ENCODE results near the gene SEMA5A. TPM values are rescaled to one million over a fixed set of nuclear protein-coding genes. Genes with fewer than 3 reads are reported as not detected.
"Not testable (repeated sequence)": the region's sequence is repeated elsewhere in the genome, so short reads cannot be mapped to it uniquely, and the experiment has no call there.

SEMA5A gene
- total RNA-seq, 4 donors from 2014 or later: 2.3 to 4.7 (median 3.7) TPM

- Histone ChIP-seq H3K9me3 (no peaks in the 10 kb centered on the region), H3K4me1 (no peaks in the 10 kb centered on the region), H3K27ac (no peak overlapping the region), H3K36me3 (no peaks in the 10 kb centered on the region), H3K4me3 (no peak overlapping the region), H3K27me3 (no peaks in the 10 kb centered on the region)
- 42 to 48% methylated on average over 5 of the region's 5 CpGs for WGBS, 2 donors (ENCODE audit: low coverage in 1 of 2)
- no peak for ATAC-seq
- TF ChIP-seq EP300 (IDR thresholded peaks at IDR 0.05) (no peak), CTCF (IDR thresholded peaks at IDR 0.05) (no peak), POLR2AphosphoS5 (IDR thresholded peaks at IDR 0.05) (no peak), POLR2A (IDR thresholded peaks at IDR 0.05) (no peak)
Measured at GRCh38 chr5:9356351-9356825, 189.5 kb downstream of the SEMA5A start.

GRCh38 chr5:9354336-9355081 lies 191.4 kb downstream of the SEMA5A start:
- H3K4me3 ChIP-seq: no peak overlapping the region

DNA sequence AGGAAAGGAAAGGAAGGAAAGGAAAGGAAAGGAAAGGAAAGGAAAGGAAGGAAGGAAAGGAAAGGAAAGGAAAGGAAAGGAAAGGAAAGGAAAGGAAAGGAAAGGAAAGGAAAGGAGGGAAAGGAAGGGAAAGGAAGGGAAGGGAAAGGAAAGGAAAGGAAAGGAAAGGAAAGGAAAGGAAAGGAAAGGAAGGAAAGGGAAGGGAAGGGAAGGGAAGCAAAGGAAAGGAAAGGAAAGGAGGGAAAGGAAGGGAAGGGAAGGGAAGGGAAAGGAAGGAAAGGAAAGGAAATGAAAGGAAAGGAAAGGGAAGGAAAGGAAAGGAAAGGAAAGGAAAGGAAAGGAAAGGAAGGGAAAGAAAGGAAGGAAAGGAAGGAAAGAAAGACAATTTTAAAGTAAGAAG lies 192.8 kb downstream of the SEMA5A start:
- not testable (repeated sequence) for H3K4me3 ChIP-seq, H3K36me3 ChIP-seq, H3K9me3 ChIP-seq, H3K4me1 ChIP-seq, H3K27me3 ChIP-seq, H3K27ac ChIP-seq, ATAC-seq

More at GRCh38 chr5:9354336-9355081, 191.4 kb downstream of the SEMA5A start:
- H3K9me3 ChIP-seq: no peaks in the 10 kb centered on the region
- ATAC-seq: no peak
- H3K36me3 ChIP-seq: no peaks in the 10 kb centered on the region
- H3K4me1 ChIP-seq: no peaks in the 10 kb centered on the region
- no peak overlapping the region for H3K27ac ChIP-seq
- TF ChIP-seq EP300 (IDR thresholded peaks at IDR 0.05) (no peak), POLR2A (IDR thresholded peaks at IDR 0.05) (no peak), CTCF (IDR thresholded peaks at IDR 0.05) (no peak), POLR2AphosphoS5 (IDR thresholded peaks at IDR 0.05) (no peak)
- 80 to 89% methylated on average over 4 to 6 of the region's 7 CpGs for WGBS, 2 donors (ENCODE audit: low coverage in 1 of 2)
- H3K27me3 ChIP-seq: no peaks in the 10 kb centered on the region

GRCh38 chr5:9351546-9351945 lies 194.3 kb downstream of the SEMA5A start:
- H3K9me3 ChIP-seq: no peaks in the 10 kb centered on the region
- H3K27ac ChIP-seq: no peak overlapping the region
- no peak for TF ChIP-seq POLR2AphosphoS5 (IDR thresholded peaks at IDR 0.05)
- H3K36me3 ChIP-seq: no peaks in the 10 kb centered on the region
- H3K4me3 ChIP-seq: no peak overlapping the region
- WGBS, 2 donors (ENCODE audit: low coverage in 1 of 2): 40 to 89% methylated on average over 1 to 2 of the region's 2 CpGs
- H3K4me1 ChIP-seq: no peaks in the 10 kb centered on the region
- ATAC-seq: peak; percentile 35
- no peaks in the 10 kb centered on the region for H3K27me3 ChIP-seq

- peaks cover 3% of the 10 kb centered on the region for H3K27me3 ChIP-seq
- TF ChIP-seq CTCF (IDR thresholded peaks at IDR 0.05): no peak
- H3K36me3 ChIP-seq: no peaks in the 10 kb centered on the region
- H3K27ac ChIP-seq: no peak overlapping the region
- H3K4me3 ChIP-seq: no peak overlapping the region
- ATAC-seq: peak; percentile 40
- WGBS, 2 donors (ENCODE audit: low coverage in 1 of 2): 45 to 55% methylated on average over 2 to 4 of the region's 4 CpGs
- no peaks in the 10 kb centered on the region for H3K4me1 ChIP-seq
- H3K9me3 ChIP-seq: no peaks in the 10 kb centered on the region
Measured at GRCh38 chr5:9350301-9350797, 195.5 kb downstream of the SEMA5A start.

- H3K36me3 ChIP-seq: no peaks in the 10 kb centered on the region
- H3K4me3 ChIP-seq: no peak overlapping the region
- H3K27me3 ChIP-seq: peaks cover 3% of the 10 kb centered on the region
- ATAC-seq: no peak
- H3K27ac ChIP-seq: no peak overlapping the region
- no peaks in the 10 kb centered on the region for H3K4me1 ChIP-seq
- TF ChIP-seq POLR2AphosphoS5 (IDR thresholded peaks at IDR 0.05) (no peak), EP300 (IDR thresholded peaks at IDR 0.05) (no peak), POLR2A (IDR thresholded peaks at IDR 0.05) (no peak), CTCF (IDR thresholded peaks at IDR 0.05) (no peak)
- 11 to 31% methylated on average over 5 of the region's 5 CpGs for WGBS, 2 donors (ENCODE audit: low coverage in 1 of 2)
- H3K9me3 ChIP-seq: no peaks in the 10 kb centered on the region
Measured at GRCh38 chr5:9348401-9348996, 197.4 kb downstream of the SEMA5A start.

All from gastroesophageal sphincter (tissue), 4 donors.